ENCODE measurements around the gene ARHGAP24.

- TF ChIP-seq CTCF (conservative IDR thresholded peaks at IDR 0.05 in 1 of 2, IDR thresholded peaks at IDR 0.05 in 1 of 2; ENCODE audit: low read depth in 1 of 2, low read length in 2 of 2) (no peak), EZH2 (IDR thresholded peaks at IDR 0.05; ENCODE audit: low read length, missing control alignments) (no peak)
Measured at GRCh38 chr4:86035688-86036087, 560.7 kb downstream of the ARHGAP24 start.
